MM.1S (cell line): ENCODE data around the gene KCNH2.

Experiments used
- CTCF ChIP-seq: fragments of 300-600 bp; sonication (generic); IDR thresholded peaks from 2 replicates; pipeline ENCODE4 v1.5.1; 2016; ENCODE audit warnings: antibody characterized with exemption, low read length, mixed read lengths
- EZH2 ChIP-seq: fragments of 300-600 bp; sonication (generic); optimal IDR thresholded peaks from 2 replicates; pipeline ENCODE3; 2017; ENCODE audit warnings: low read depth, mild to moderate bottlenecking, antibody characterized with exemption, low read length, mixed read lengths
- EZH2phosphoT487 ChIP-seq: fragments of 300-600 bp; sonication (generic); IDR thresholded peaks from 2 replicates; pipeline ENCODE4 v1.6.1; 2018; ENCODE audit warnings: antibody characterized with exemption, low read length

- no peak for TF ChIP-seq CTCF
- TF ChIP-seq EZH2, result no peak
- no peak for TF ChIP-seq EZH2phosphoT487
Measured at GRCh38 chr7:150949971-150950491, 28.1 kb downstream of the KCNH2 start.
